CMK (cell line): ENCODE results near the gene RAB3C.

Experiments
- DNase-seq: peaks from one replicate; pipeline ENCODE4 v3.0.0-alpha.2; 2010; ENCODE audit warnings: low read depth

Gene RAB3C

GRCh38 chr5:58827463-58827862 lies 244.6 kb downstream of the RAB3C start:
- no peak for DNase-seq

DNA sequence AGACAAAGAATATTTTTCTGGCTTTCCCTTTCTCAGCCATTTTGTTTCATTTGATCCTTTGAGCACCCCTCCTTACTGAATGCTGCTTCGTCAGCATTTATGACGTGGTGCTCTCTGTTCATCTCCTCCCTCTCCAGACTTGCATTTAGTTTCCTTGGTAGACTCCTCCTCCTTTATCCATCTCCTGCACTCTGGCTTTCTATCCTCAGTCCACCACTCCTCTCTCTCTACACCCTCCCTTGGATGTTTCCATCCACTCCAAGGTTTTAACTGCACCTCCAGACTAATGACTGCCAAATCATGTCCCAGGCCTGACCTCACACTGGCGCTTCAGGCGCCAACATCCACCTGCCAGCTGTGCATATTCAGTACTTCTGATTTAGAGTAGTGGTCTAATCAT lies 245.4 kb downstream of the RAB3C start:
- no peak for DNase-seq

DNA sequence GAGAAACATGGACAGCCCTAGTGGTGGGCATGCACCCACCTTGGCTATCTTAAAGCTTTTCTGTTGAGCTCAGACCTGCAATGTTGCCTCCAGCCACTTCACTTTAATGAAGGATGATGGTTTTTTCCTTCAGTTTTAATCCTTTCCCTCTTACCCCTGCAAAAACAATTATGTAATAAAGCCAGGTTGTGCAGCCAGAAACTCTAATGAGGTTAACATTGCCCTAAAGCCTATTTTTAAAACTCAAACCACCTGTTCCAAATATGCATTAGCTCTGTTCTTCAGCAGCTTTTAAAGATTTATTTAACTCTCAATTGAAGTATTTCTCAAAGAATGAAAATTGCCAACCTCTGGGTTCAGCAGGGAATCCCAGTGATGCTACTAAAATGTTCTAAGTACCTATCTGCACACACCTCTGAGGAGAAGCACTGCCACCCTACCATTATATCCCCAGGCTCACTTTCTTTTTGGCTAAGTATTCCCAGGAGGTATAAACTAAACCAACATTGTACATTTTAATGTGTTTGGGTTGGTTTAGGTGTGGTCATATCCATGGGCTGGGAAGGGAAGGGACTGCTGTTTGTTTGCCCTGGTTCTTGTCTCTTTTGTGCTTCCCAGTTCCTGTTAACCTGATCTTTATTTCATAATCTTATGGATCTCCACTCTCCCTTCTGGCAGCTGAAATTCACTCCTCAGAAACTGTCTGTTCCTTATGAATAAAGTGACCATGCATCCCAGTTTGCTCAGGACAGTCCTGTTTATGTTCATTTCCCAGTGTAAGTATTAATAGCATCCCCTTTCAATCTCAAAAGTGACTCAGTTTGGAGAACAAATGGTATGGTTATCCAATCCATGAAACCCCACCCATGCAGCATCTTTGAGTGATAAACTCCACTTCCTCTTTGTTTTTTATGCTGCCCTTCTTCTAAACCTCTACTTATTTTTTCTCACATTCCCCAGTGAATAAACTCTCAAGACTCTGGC lies 251.7 kb downstream of the RAB3C start:
- no peak for DNase-seq

DNA sequence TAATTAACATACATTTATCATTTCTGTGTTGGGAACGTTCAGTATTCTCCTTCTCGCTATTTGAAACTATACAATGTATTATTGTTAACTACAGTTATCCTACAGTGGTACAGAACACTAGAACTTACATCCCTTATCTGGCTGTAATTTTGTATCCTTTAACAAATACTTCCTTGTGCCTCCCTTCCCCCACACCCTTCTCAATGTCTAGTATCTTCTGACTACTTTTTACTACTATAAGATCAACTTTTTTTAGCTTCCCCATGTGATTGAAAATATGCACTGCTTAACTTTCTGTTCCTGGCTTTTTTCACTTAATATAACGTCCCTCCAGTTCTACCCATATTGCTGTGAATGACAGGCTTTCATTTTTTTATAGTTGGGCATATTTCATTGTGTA lies 253.5 kb downstream of the RAB3C start:
- no peak for DNase-seq

- DNase-seq = no peak
Measured at GRCh38 chr5:58838729-58839128, 255.9 kb downstream of the RAB3C start.

DNA sequence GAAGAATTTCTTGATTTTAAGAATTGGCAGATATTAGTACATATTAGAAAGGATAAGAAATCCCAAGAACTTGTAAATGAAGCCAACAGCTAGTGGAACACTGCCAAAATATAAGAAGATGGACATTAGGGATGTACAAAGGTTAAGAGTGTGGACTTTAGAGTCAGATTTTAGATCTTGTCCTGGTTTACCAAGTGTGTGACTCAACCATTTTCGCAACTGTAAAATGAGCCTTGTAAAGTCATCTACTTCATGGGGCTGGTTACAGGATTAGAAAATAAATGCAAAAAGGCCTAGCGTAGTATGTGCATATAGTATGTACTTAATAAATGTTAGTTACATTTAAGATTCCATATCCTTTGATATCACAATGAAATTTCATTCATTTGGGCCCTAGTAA lies 260.0 kb downstream of the RAB3C start:
- DNase-seq = no peak

DNA sequence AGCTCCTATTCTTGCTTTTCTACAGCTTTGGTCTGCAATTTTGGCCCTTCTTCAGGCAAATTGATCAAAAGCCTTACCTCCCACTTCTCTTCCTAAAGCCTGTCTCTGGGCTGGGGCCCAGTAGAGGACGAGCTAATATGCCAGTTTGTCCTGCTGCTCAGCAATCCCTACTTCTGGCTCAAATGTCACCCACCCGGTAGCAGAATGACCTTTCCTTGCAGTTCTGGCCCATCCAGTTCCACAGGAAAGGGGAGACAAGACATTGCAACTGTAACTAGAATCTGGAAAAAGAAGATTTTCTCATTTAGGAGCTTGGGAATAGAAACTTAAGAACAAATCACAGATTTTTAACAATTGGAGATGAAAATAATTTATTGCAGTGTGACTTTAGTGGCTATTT lies 261.5 kb downstream of the RAB3C start:
- DNase-seq = no peak

GRCh38 chr5:58847041-58847440 lies 264.2 kb downstream of the RAB3C start:
- DNase-seq = no peak

DNA sequence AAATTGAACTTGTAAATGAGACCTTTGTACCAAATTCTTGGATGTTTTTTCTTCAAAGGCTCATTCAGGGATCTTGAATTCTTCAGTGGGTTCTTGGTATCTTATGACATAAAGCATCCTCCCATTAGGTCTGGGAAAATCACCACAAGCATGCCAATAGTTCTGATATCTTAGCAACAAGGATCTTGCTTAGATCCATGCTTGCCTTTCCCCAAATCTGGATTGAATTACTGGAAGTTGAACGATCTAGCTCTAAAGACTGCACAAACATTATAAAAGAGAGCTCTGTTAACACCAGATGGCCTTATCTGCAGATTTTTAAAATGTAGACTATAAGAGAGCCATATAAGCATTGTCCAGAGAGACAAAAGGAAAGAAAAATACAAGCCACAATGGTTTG lies 266.3 kb downstream of the RAB3C start:
- no peak for DNase-seq

GRCh38 chr5:58849921-58850667 lies 267.2 kb downstream of the RAB3C start:
- no peak for DNase-seq

DNA sequence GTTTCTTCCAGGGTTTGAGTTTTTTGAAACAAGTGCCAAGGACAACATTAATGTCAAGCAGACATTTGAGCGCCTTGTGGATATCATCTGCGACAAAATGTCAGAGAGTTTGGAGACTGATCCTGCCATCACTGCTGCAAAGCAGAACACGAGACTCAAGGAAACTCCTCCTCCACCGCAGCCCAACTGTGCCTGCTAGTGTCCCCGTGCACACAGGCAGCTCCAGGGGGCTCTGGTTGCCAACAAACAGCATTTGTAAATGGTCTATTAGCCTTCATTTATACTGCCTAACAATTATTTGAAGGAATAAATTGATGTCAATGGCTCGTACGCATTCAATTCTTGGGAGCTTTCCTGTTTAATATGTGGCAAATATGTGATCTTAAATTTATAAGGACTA lies 268.3 kb downstream of the RAB3C start:
- no peak for DNase-seq

- no peak for DNase-seq
Measured at GRCh38 chr5:58851571-58851970, 268.7 kb downstream of the RAB3C start.

DNA sequence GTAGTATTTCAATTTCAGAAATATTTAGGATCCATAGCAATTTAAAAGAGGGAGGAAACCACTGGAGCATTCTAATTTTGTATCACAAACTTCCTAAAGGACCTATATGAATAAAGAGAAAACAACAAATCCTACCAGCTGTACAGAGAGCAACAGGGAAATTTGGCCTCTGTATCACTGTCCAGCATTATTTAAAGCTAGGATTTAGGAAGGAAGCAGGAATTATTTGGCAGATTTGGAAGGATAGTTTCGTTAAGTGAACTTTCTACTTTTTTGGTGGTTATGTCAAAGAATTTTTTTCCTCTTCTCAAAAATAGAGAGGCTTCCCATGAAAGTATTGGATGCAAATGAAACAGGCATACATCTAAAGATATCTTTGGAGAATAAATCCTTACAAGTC lies 269.7 kb downstream of the RAB3C start:
- DNase-seq = no peak

DNA sequence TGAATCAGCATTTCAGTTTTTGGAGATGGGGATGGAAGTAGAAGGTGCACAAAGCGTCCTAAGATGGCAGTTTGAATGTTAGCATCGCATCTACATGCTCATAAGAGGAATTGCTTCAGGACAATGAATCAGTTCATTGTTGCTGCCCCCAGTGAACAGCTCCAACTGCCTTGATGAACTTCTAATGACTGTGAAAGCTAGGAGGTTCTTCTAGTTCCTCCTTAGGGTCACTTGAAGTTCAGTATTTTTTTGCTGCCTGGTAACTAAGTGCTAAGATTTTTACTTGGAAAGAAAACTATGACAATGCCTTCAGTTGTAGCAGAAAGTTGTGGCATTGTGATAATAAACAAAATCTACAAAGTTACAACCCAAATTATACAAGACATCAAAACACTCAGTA lies 271.6 kb downstream of the RAB3C start:
- no peak for DNase-seq

DNA sequence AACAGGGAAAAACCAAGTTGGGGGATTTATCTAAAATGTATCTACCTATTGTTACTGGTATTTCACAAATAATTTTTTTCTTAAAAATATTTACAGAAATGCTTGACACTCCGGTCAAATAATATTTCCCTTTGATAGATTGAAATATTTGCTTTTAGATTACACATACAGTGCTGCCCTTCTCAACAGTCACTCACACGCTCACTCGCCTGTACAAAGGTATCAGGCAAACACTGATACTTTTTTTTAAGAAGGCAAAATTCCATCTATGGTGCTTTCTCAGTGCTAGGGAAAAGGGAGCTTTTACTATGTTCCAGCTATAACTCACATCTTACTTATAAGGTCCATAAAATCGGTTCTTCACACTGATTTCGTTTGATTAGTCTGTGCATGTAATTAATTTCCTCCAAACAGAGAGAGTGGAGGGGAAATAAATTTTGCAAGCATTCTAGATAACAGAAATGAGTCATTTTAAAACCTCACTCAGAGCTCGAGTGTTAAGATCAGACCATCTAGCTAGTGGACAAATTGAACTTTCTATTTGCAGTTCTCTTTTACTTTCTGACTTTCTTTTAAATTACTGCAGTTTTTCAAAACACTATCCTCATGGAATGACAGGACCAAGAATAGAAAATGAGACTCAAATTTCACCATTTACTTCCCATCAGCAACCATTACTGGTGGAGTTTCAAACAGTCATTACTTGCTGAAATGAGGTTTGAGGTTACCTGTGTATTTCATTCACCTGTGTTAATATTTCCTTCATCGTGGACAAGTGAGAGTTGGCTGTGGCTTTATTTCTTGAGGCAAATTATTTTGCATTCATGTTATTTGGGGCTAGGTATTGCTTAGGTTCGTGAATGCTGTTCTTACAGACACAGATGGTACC lies 273.2 kb downstream of the RAB3C start:
- no peak for DNase-seq

DNA sequence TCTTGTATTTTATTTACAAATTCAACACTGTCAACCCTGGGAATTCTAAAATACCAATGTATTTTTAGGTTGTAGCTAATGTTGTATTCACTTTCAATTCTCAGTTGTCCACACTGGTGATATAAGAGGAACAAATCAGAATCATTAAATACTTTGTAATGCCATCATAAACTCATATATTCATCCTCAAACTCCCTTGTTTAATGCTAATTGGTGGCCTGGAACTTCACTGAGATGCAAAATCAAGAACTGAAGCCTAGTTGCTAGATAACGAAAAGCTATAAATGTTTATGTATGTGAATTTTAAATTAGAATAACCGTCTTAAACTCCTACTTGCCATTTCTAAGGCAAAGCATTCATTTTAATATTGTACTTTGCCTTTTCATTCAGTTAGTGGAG lies 274.7 kb downstream of the RAB3C start:
- no peak for DNase-seq

GRCh38 chr5:58860680-58861079 lies 277.8 kb downstream of the RAB3C start:
- no peak for DNase-seq

GRCh38 chr5:58868931-58869330 lies 286.1 kb downstream of the RAB3C start:
- DNase-seq = no peak

- peak; percentile 15 for DNase-seq
Measured at GRCh38 chr5:58871648-58872242, 288.9 kb downstream of the RAB3C start.

GRCh38 chr5:58872670-58873273 lies 289.9 kb downstream of the RAB3C start:
- no peak for DNase-seq

DNA sequence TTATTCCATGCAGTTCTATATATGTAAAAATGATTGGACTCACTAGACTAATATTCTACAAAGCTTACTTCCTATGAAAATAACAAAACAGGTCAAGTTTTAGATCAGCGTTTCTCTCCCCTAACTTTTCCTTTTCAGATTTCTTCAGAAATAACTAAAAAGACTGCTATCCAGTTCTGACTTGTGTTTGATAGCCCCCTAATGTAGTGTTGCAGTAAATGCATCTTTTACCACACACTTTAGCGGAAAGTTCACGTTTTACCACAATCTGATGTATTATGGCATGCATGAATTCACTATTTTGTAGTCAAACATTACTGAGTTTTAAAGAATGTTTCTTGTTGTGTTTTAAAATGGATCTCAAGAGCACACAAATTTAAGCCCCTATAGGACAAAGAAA lies 292.7 kb downstream of the RAB3C start:
- no peak for DNase-seq
